ENCODE results near the gene SLC9A7.

The SLC9A7 gene

GRCh38 chrX:46686003-46686645, 72.8 kb downstream of the SLC9A7 start:
- peak; percentile 45 to 51 for TF ChIP-seq CTCF (IDR thresholded peaks at IDR 0.05)

GRCh38 chrX:46683048-46683447, 75.9 kb downstream of the SLC9A7 start:
- no peaks in the 10 kb centered on the region for H3K9me3 ChIP-seq
- H3K27me3 ChIP-seq, result no peaks in the 10 kb centered on the region
- TF ChIP-seq CTCF (IDR thresholded peaks at IDR 0.05), result no peak
- intact Hi-C loops (cut with DNase I; ENCODE audit: low total_unique reads), result no loop called here
- H3K36me3 ChIP-seq, result no peaks in the 10 kb centered on the region
- DNase-seq, result no peak
- no peaks in the 10 kb centered on the region for H3K4me1 ChIP-seq
- H3K4me3 ChIP-seq, result no peak overlapping the region
- H3K27ac ChIP-seq, result no peak overlapping the region

More at GRCh38 chrX:46686003-46686645, 72.8 kb downstream of the SLC9A7 start:
- Histone ChIP-seq H3K27ac (no peak overlapping the region), H3K27me3 (no peaks in the 10 kb centered on the region), H3K36me3 (no peaks in the 10 kb centered on the region), H3K4me1 (no peaks in the 10 kb centered on the region), H3K4me3 (no peak overlapping the region), H3K9me3 (no peaks in the 10 kb centered on the region)
- peak in 1 of 2 donors; percentile 21 for DNase-seq
- intact Hi-C loops (cut with DNase I; ENCODE audit: low total_unique reads), result no loop called here

- H3K4me1 ChIP-seq, result no peaks in the 10 kb centered on the region
- no peaks in the 10 kb centered on the region for H3K27me3 ChIP-seq
- no peak for TF ChIP-seq CTCF (IDR thresholded peaks at IDR 0.05)
- intact Hi-C loops (cut with DNase I; ENCODE audit: low total_unique reads), result no loop called here
- no peaks in the 10 kb centered on the region for H3K36me3 ChIP-seq
- H3K4me3 ChIP-seq, result no peak overlapping the region
- H3K27ac ChIP-seq, result no peak overlapping the region
- no peaks in the 10 kb centered on the region for H3K9me3 ChIP-seq
- no peak for DNase-seq
Measured at GRCh38 chrX:46681849-46682248, 77.1 kb downstream of the SLC9A7 start.

GRCh38 chrX:46678232-46678631, 80.7 kb downstream of the SLC9A7 start:
- no peaks in the 10 kb centered on the region for H3K36me3 ChIP-seq
- no peak for TF ChIP-seq CTCF (IDR thresholded peaks at IDR 0.05)
- intact Hi-C loops (cut with DNase I; ENCODE audit: low total_unique reads), result no loop called here
- H3K27ac ChIP-seq, result no peak overlapping the region
- no peak overlapping the region for H3K4me3 ChIP-seq
- no peaks in the 10 kb centered on the region for H3K9me3 ChIP-seq
- no peak for DNase-seq
- no peaks in the 10 kb centered on the region for H3K27me3 ChIP-seq
- no peaks in the 10 kb centered on the region for H3K4me1 ChIP-seq

GRCh38 chrX:46676399-46677356, 82.2 kb downstream of the SLC9A7 start:
- Histone ChIP-seq H3K9me3 (no peaks in the 10 kb centered on the region), H3K27me3 (no peaks in the 10 kb centered on the region), H3K36me3 (no peaks in the 10 kb centered on the region), H3K27ac (no peak overlapping the region), H3K4me1 (no peaks in the 10 kb centered on the region), H3K4me3 (no peak overlapping the region)
- TF ChIP-seq CTCF (IDR thresholded peaks at IDR 0.05), result no peak
- intact Hi-C loops (cut with DNase I; ENCODE audit: low total_unique reads), result no loop called here
- DNase-seq, result no peak
